Measurements from ENCODE around the gene NAIF1. TPM values are rescaled to one million over a fixed set of nuclear protein-coding genes. Genes with fewer than 3 reads are reported as not detected.
A peak's percentile ranks its signal among the peaks of the same experiment; 100 is the strongest.

The NAIF1 gene
- total and polyA plus RNA-seq, 2 experiments from 2014 or later: 4.9 to 5.5 TPM

GRCh38 chr9:128106181-128106939, 39.2 kb upstream of the NAIF1 start:
- peaks cover 16% of the 10 kb centered on the region for H4K20me1 ChIP-seq (replicated peaks; ENCODE audit: insufficient read depth)
- ATAC-seq (peak; percentile 9; the same call in 2 of the 3 replicates), DNase-seq (ENCODE audit: low spot score) (no peak)
- no peaks in the 10 kb centered on the region for H3K9me3 Mint-ChIP-seq
- no peak overlapping the region for H3K27ac ChIP-seq (ENCODE audit: low read depth)
- H3F3A ChIP-seq (replicated peaks; ENCODE audit: low read depth): peaks cover 10% of the 10 kb centered on the region; the same call in 1 of the 2 replicates
- no peaks in the 10 kb centered on the region for H3K27me3 ChIP-seq (ENCODE audit: insufficient read depth)
- H2AFZ ChIP-seq: no peak overlapping the region
- no peak overlapping the region for H3K4me2 ChIP-seq
- no peak overlapping the region for H3K4me3 Mint-ChIP-seq
- H3K4me1 ChIP-seq (ENCODE audit: insufficient read depth): peaks cover 13% of the 10 kb centered on the region; the same call in 1 of the 2 replicates
- peaks cover 5% of the 10 kb centered on the region for H3K36me3 ChIP-seq (ENCODE audit: insufficient read depth)
- H3K4me1 Mint-ChIP-seq: peaks cover 31% of the 10 kb centered on the region
- no peak overlapping the region for H3K27ac Mint-ChIP-seq
- no peaks in the 10 kb centered on the region for H3K79me2 ChIP-seq (replicated peaks; ENCODE audit: insufficient read depth)
- no peak overlapping the region for H3K4me3 ChIP-seq
- peaks cover 6% of the 10 kb centered on the region for H3K27me3 Mint-ChIP-seq (ENCODE audit: insufficient read depth, low read depth, poor library complexity)
- no peaks in the 10 kb centered on the region for H3K9me2 ChIP-seq (ENCODE audit: insufficient read depth)
- TF ChIP-seq ZNF462 (CRISPR knock-in tag; IDR thresholded peaks at IDR 0.05) (no peak), ZNF114 (CRISPR knock-in tag; IDR thresholded peaks at IDR 0.05) (no peak), EZH2 (IDR thresholded peaks at IDR 0.05; ENCODE audit: low read depth, unreplicated experiment) (no peak), EZH2phosphoT487 (IDR thresholded peaks at IDR 0.05; ENCODE audit: unreplicated experiment) (no peak), NANOG (IDR thresholded peaks at IDR 0.05; ENCODE audit: borderline replicate concordance) (no peak)
- TF ChIP-seq, protein P1, sequence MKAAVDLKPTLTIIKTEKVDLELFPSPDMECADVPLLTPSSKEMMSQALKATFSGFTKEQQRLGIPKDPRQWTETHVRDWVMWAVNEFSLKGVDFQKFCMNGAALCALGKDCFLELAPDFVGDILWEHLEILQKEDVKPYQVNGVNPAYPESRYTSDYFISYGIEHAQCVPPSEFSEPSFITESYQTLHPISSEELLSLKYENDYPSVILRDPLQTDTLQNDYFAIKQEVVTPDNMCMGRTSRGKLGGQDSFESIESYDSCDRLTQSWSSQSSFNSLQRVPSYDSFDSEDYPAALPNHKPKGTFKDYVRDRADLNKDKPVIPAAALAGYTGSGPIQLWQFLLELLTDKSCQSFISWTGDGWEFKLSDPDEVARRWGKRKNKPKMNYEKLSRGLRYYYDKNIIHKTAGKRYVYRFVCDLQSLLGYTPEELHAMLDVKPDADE (IDR thresholded peaks at IDR 0.05): no peak
- TF ChIP-seq, protein P2, sequence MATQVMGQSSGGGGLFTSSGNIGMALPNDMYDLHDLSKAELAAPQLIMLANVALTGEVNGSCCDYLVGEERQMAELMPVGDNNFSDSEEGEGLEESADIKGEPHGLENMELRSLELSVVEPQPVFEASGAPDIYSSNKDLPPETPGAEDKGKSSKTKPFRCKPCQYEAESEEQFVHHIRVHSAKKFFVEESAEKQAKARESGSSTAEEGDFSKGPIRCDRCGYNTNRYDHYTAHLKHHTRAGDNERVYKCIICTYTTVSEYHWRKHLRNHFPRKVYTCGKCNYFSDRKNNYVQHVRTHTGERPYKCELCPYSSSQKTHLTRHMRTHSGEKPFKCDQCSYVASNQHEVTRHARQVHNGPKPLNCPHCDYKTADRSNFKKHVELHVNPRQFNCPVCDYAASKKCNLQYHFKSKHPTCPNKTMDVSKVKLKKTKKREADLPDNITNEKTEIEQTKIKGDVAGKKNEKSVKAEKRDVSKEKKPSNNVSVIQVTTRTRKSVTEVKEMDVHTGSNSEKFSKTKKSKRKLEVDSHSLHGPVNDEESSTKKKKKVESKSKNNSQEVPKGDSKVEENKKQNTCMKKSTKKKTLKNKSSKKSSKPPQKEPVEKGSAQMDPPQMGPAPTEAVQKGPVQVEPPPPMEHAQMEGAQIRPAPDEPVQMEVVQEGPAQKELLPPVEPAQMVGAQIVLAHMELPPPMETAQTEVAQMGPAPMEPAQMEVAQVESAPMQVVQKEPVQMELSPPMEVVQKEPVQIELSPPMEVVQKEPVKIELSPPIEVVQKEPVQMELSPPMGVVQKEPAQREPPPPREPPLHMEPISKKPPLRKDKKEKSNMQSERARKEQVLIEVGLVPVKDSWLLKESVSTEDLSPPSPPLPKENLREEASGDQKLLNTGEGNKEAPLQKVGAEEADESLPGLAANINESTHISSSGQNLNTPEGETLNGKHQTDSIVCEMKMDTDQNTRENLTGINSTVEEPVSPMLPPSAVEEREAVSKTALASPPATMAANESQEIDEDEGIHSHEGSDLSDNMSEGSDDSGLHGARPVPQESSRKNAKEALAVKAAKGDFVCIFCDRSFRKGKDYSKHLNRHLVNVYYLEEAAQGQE (IDR thresholded peaks at IDR 0.05; ENCODE audit: unreplicated experiment): no peak
- TF ChIP-seq, protein P3, sequence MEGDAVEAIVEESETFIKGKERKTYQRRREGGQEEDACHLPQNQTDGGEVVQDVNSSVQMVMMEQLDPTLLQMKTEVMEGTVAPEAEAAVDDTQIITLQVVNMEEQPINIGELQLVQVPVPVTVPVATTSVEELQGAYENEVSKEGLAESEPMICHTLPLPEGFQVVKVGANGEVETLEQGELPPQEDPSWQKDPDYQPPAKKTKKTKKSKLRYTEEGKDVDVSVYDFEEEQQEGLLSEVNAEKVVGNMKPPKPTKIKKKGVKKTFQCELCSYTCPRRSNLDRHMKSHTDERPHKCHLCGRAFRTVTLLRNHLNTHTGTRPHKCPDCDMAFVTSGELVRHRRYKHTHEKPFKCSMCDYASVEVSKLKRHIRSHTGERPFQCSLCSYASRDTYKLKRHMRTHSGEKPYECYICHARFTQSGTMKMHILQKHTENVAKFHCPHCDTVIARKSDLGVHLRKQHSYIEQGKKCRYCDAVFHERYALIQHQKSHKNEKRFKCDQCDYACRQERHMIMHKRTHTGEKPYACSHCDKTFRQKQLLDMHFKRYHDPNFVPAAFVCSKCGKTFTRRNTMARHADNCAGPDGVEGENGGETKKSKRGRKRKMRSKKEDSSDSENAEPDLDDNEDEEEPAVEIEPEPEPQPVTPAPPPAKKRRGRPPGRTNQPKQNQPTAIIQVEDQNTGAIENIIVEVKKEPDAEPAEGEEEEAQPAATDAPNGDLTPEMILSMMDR (conservative IDR thresholded peaks at IDR 0.05; ENCODE audit: low read depth in 2 of 2): peak; percentile 14 to 31; a peak in 1 of 4 replicates
- peaks cover 65% of the 10 kb centered on the region for H3K36me3 Mint-ChIP-seq (ENCODE audit: low read depth)

All from GM23338 (cell line).